ENCODE measurements around the gene FHIT. TPM values are rescaled to one million over a fixed set of nuclear protein-coding genes. Genes with fewer than 3 reads are reported as not detected.

The FHIT gene
- total RNA-seq, 4 donors from 2014 or later: 7.5 to 20.1 (median 13.5) TPM

- Histone ChIP-seq H3K36me3 (no peaks in the 10 kb centered on the region), H3K4me1 (no peaks in the 10 kb centered on the region), H3K27me3 (no peaks in the 10 kb centered on the region), H3K27ac (no peak overlapping the region), H3K4me3 (no peak overlapping the region), H3K9me3 (no peaks in the 10 kb centered on the region)
- 67 to 69% methylated on average over 3 of the region's 3 CpGs for WGBS, 2 donors (ENCODE audit: low coverage in 1 of 2)
- TF ChIP-seq POLR2AphosphoS5 (IDR thresholded peaks at IDR 0.05): no peak
- TF ChIP-seq POLR2A (IDR thresholded peaks at IDR 0.05): no peak
- no peak for TF ChIP-seq CTCF (IDR thresholded peaks at IDR 0.05)
- TF ChIP-seq EP300 (IDR thresholded peaks at IDR 0.05; ENCODE audit: low read depth): no peak
- in situ Hi-C loops (cut with MboI; ENCODE audit: low pct_ligation_motif_present in 1 of 4, low pct_unique_long_range_greater_than_20kb in 1 of 4, low sequenced_read_pairs in 3 of 4) (no loop called here), intact Hi-C loops (cut with DNase I; ENCODE audit: low total_unique reads) (no loop called here)
- DNase-seq: no peak
These were observed 864.9 kb downstream of the FHIT start for GRCh38 chr3:60386306-60386705.

- Histone ChIP-seq H3K27me3 (no peaks in the 10 kb centered on the region), H3K4me3 (no peak overlapping the region), H3K36me3 (no peaks in the 10 kb centered on the region), H3K27ac (no peak overlapping the region), H3K9me3 (no peaks in the 10 kb centered on the region), H3K4me1 (no peaks in the 10 kb centered on the region)
- WGBS, 2 donors (ENCODE audit: low coverage in 1 of 2): 57% methylated on average over 5 of the region's 5 CpGs
- DNase-seq: no peak
- TF ChIP-seq POLR2A (IDR thresholded peaks at IDR 0.05) (no peak), EP300 (IDR thresholded peaks at IDR 0.05; ENCODE audit: low read depth) (no peak), POLR2AphosphoS5 (IDR thresholded peaks at IDR 0.05) (no peak), CTCF (IDR thresholded peaks at IDR 0.05) (no peak)
- intact Hi-C loops (cut with DNase I; ENCODE audit: low total_unique reads): no loop called here
- in situ Hi-C loops (cut with MboI; ENCODE audit: low pct_ligation_motif_present in 1 of 4, low pct_unique_long_range_greater_than_20kb in 1 of 4, low sequenced_read_pairs in 3 of 4): no loop called here
These were observed 866.9 kb downstream of the FHIT start for GRCh38 chr3:60384341-60384740.

GRCh38 chr3:60383345-60383744, 867.9 kb downstream of the FHIT start:
- no peaks in the 10 kb centered on the region for H3K27me3 ChIP-seq
- no peaks in the 10 kb centered on the region for H3K9me3 ChIP-seq
- 90 to 96% methylated on average over 2 of the region's 2 CpGs for WGBS, 2 donors (ENCODE audit: low coverage in 1 of 2)
- DNase-seq: no peak
- no peaks in the 10 kb centered on the region for H3K4me1 ChIP-seq
- no peak overlapping the region for H3K4me3 ChIP-seq
- H3K36me3 ChIP-seq: no peaks in the 10 kb centered on the region
- no peak overlapping the region for H3K27ac ChIP-seq
- in situ Hi-C loops (cut with MboI; ENCODE audit: low pct_ligation_motif_present in 1 of 4, low pct_unique_long_range_greater_than_20kb in 1 of 4, low sequenced_read_pairs in 3 of 4) (no loop called here), intact Hi-C loops (cut with DNase I; ENCODE audit: low total_unique reads) (no loop called here)
- no peak for TF ChIP-seq POLR2AphosphoS5 (IDR thresholded peaks at IDR 0.05)
- no peak for TF ChIP-seq EP300 (IDR thresholded peaks at IDR 0.05; ENCODE audit: low read depth)
- no peak for TF ChIP-seq CTCF (IDR thresholded peaks at IDR 0.05)
- no peak for TF ChIP-seq POLR2A (IDR thresholded peaks at IDR 0.05)

GRCh38 chr3:60366486-60366885, 884.8 kb downstream of the FHIT start:
- in situ Hi-C loops (cut with MboI; ENCODE audit: low pct_ligation_motif_present in 1 of 4, low pct_unique_long_range_greater_than_20kb in 1 of 4, low sequenced_read_pairs in 3 of 4): no loop called here
- WGBS, 2 donors (ENCODE audit: low coverage in 1 of 2): 95 to 100% methylated on average over 1 to 2 of the region's 2 CpGs

More at GRCh38 chr3:60366486-60366885, 884.8 kb downstream of the FHIT start:
- DNase-seq: no peak
- TF ChIP-seq POLR2A (IDR thresholded peaks at IDR 0.05) (no peak), EP300 (IDR thresholded peaks at IDR 0.05; ENCODE audit: low read depth) (no peak), CTCF (IDR thresholded peaks at IDR 0.05) (no peak), POLR2AphosphoS5 (IDR thresholded peaks at IDR 0.05) (no peak)
- intact Hi-C loops (cut with DNase I; ENCODE audit: low total_unique reads): no loop called here
- H3K4me3 ChIP-seq: no peak overlapping the region
- no peaks in the 10 kb centered on the region for H3K9me3 ChIP-seq
- no peaks in the 10 kb centered on the region for H3K27me3 ChIP-seq
- no peaks in the 10 kb centered on the region for H3K36me3 ChIP-seq
- H3K4me1 ChIP-seq: no peaks in the 10 kb centered on the region
- H3K27ac ChIP-seq: no peak overlapping the region

All from transverse colon (tissue), 4 donors.